ENCODE results near the gene EXOC7.
"Not testable (repeated sequence)": the region's sequence is repeated elsewhere in the genome, so short reads cannot be mapped to it uniquely, and the experiment has no call there.

The EXOC7 gene

GRCh38 chr17:76075364-76076145, 28.0 kb downstream of the EXOC7 start:
- in situ Hi-C loops (cut with MboI; ENCODE audit: low sequenced_read_pairs): no loop called here

- in situ Hi-C loops (cut with MboI; ENCODE audit: low sequenced_read_pairs): no loop called here
Measured at GRCh38 chr17:76074390-76075363, 28.9 kb downstream of the EXOC7 start, which contains the start of gene GALR2. GALR2 (plus strand) TSS chr17:76074781; CDS start chr17:76074884, 103 bp downstream.

- in situ Hi-C loops (cut with MboI; ENCODE audit: low sequenced_read_pairs): no loop called here
Measured at GRCh38 chr17:76072148-76072858, 31.3 kb downstream of the EXOC7 start, which contains the start of gene SRP68. SRP68 (minus strand) TSS chr17:76072517; CDS start chr17:76072491, 26 bp downstream.

- in situ Hi-C loops (cut with MboI; ENCODE audit: low sequenced_read_pairs): no loop called here
Measured at GRCh38 chr17:76071531-76072147, 31.9 kb downstream of the EXOC7 start.

- in situ Hi-C loops (cut with MboI; ENCODE audit: low sequenced_read_pairs): no loop called here
Measured at GRCh38 chr17:76065775-76066174, 37.8 kb downstream of the EXOC7 start.

GRCh38 chr17:76063875-76064546, 39.6 kb downstream of the EXOC7 start:
- in situ Hi-C loops (cut with MboI; ENCODE audit: low sequenced_read_pairs): no loop called here

- in situ Hi-C loops (cut with MboI; ENCODE audit: low sequenced_read_pairs): not testable (repeated sequence)
Measured at GRCh38 chr17:76058264-76058663, 45.3 kb downstream of the EXOC7 start.

- in situ Hi-C loops (cut with MboI; ENCODE audit: low sequenced_read_pairs): no loop called here
Measured at GRCh38 chr17:76056882-76057281, 46.7 kb downstream of the EXOC7 start.

GRCh38 chr17:76054112-76054476, 49.5 kb downstream of the EXOC7 start:
- in situ Hi-C loops (cut with MboI; ENCODE audit: low sequenced_read_pairs): no loop called here

GRCh38 chr17:76053246-76054111, 50.1 kb downstream of the EXOC7 start:
- in situ Hi-C loops (cut with MboI; ENCODE audit: low sequenced_read_pairs): no loop called here

GRCh38 chr17:76051561-76051960, 52.0 kb downstream of the EXOC7 start:
- in situ Hi-C loops (cut with MboI; ENCODE audit: low sequenced_read_pairs): no loop called here

- in situ Hi-C loops (cut with MboI; ENCODE audit: low sequenced_read_pairs): no loop called here
Measured at GRCh38 chr17:76050538-76051467, 52.8 kb downstream of the EXOC7 start.

- in situ Hi-C loops (cut with MboI; ENCODE audit: low sequenced_read_pairs): no loop called here
Measured at GRCh38 chr17:76049836-76050537, 53.6 kb downstream of the EXOC7 start.

- in situ Hi-C loops (cut with MboI; ENCODE audit: low sequenced_read_pairs): no loop called here
Measured at GRCh38 chr17:76049239-76049638, 54.3 kb downstream of the EXOC7 start.

GRCh38 chr17:76048711-76049110, 54.9 kb downstream of the EXOC7 start:
- in situ Hi-C loops (cut with MboI; ENCODE audit: low sequenced_read_pairs): no loop called here

GRCh38 chr17:76048025-76048605, 55.5 kb downstream of the EXOC7 start:
- in situ Hi-C loops (cut with MboI; ENCODE audit: low sequenced_read_pairs): no loop called here

GRCh38 chr17:76046064-76046463, 57.5 kb downstream of the EXOC7 start:
- in situ Hi-C loops (cut with MboI; ENCODE audit: low sequenced_read_pairs): no loop called here

Data from hTERT RPE-1 (cell line).